Measurements from ENCODE around the gene POP4.

Gene POP4

GRCh38 chr19:29577649-29577963 is 28.5 kb upstream of the POP4 start:
- DNase-seq, result no peak

- DNase-seq, result no peak
These were observed 27.7 kb upstream of the POP4 start for GRCh38 chr19:29578349-29578748.

GRCh38 chr19:29579308-29579910 is 26.7 kb upstream of the POP4 start:
- DNase-seq, result no peak

GRCh38 chr19:29581398-29581797 is 24.7 kb upstream of the POP4 start:
- no peak for DNase-seq

- DNase-seq, result no peak
These were observed 22.7 kb upstream of the POP4 start for GRCh38 chr19:29583196-29583999.

GRCh38 chr19:29586401-29586800 is 19.7 kb upstream of the POP4 start:
- DNase-seq, result no peak

GRCh38 chr19:29587059-29587458 is 19.0 kb upstream of the POP4 start:
- DNase-seq, result no peak

- peak; percentile 23 to 32 for DNase-seq
These were observed 18.5 kb upstream of the POP4 start for GRCh38 chr19:29587518-29587986.

- DNase-seq, result no peak
These were observed 18.0 kb upstream of the POP4 start for GRCh38 chr19:29588095-29588494.

GRCh38 chr19:29590278-29590677 is 15.8 kb upstream of the POP4 start:
- DNase-seq, result no peak

GRCh38 chr19:29591670-29592069 is 14.4 kb upstream of the POP4 start:
- DNase-seq, result no peak

GRCh38 chr19:29593869-29594268 is 12.2 kb upstream of the POP4 start:
- no peak for DNase-seq

- no peak for DNase-seq
These were observed 9.9 kb upstream of the POP4 start for GRCh38 chr19:29596080-29596727.

- no peak for DNase-seq
These were observed 9.1 kb upstream of the POP4 start for GRCh38 chr19:29596885-29597525.

GRCh38 chr19:29598036-29598435 is 8.0 kb upstream of the POP4 start:
- no peak for DNase-seq

- no peak for DNase-seq
These were observed 7.6 kb upstream of the POP4 start for GRCh38 chr19:29598496-29598895.

GRCh38 chr19:29603308-29603707 is 2.8 kb upstream of the POP4 start:
- no peak for DNase-seq

- DNase-seq, result no peak
These were observed 301 bp downstream of the POP4 start for GRCh38 chr19:29606420-29606747.

- no peak for DNase-seq
These were observed 3.6 kb downstream of the POP4 start for GRCh38 chr19:29609636-29610035.

GRCh38 chr19:29610213-29610573 is 4.1 kb downstream of the POP4 start:
- no peak for DNase-seq

- peak; percentile 83 for DNase-seq
These were observed 4.6 kb downstream of the POP4 start for GRCh38 chr19:29610574-29611271.

GRCh38 chr19:29612121-29612520 is 6.0 kb downstream of the POP4 start:
- no peak for DNase-seq

Data from activated CD4-positive, alpha-beta T cell treated with anti-CD3 and anti-CD28 coated beads, Interleukin-2, amount 50 U/mL, for 4 hours (primary cell).